Mucosa of descending colon (tissue), 3 donors: ENCODE results near the gene RASAL1. TPM values are rescaled to one million over a fixed set of nuclear protein-coding genes. Genes with fewer than 3 reads are reported as not detected.

Experiments used
- ATAC-seq: fragments of 200-7000 bp; cut with Tn5 transposase; one replicate; pipeline ENCODE4 v1.9.1; 2020; ENCODE audit warnings: mild to moderate bottlenecking, moderate library complexity
- DNase-seq, 3 donors: peaks; one replicate each; pipeline ENCODE4 v3.0.0-alpha.2; 2020
- H3K36me3 ChIP-seq: fragments of 200-600 bp; one replicate; pipeline ENCODE4 v1.8.0; 2021; ENCODE audit warnings: low read depth, mild to moderate bottlenecking
- H3K4me1 ChIP-seq: fragments of 200-600 bp; one replicate; pipeline ENCODE4 v1.8.0; 2021; ENCODE audit warnings: low read depth, mild to moderate bottlenecking
- H3K4me3 ChIP-seq: fragments of 200-600 bp; one replicate; pipeline ENCODE4 v1.8.0; 2021; ENCODE audit warnings: mild to moderate bottlenecking
- H3K9me3 ChIP-seq: fragments of 200-600 bp; one replicate; pipeline ENCODE4 v1.8.0; 2021; ENCODE audit warnings: mild to moderate bottlenecking
- CTCF ChIP-seq: fragments of 200-600 bp; IDR thresholded peaks from one replicate; pipeline ENCODE4 v1.8.0; 2022; ENCODE audit warnings: antibody characterized with exemption, mild to moderate bottlenecking
- intact Hi-C, 2 donors: fragments of 100-400 bp; cut with DNase I in 1 of 2; cut with micrococcal nuclease in 1 of 2; formaldehyde crosslinking; loops; one replicate each; pipeline versions ENCODE4 v1.11.0 to v1.11.1; 2022; cut with DNase I, micrococcal nuclease
- total RNA-seq, 3 donors: library from RNA; stranded (reverse); fragmentation: NEBNext Ultra II Directional in 2 of 3; extraction: Animal tissue kit (Norgen Biotek cat#: 25700) in 2 of 3; gene quantifications; one replicate each; pipeline versions ENCODE4 v1.2.1 to v1.2.4, GENCODE V29; 2021 to 2023
- donor health status: DM: no; HTN: no; CAD: no; lungs with moderate emphysema.
- donor health status: DM: no; HTN: no; CAD: no.
- donor health status: DM: no; HTN: yes; CAD: no.

Gene RASAL1
- total RNA-seq, 3 donors from 2014 or later: 3.3 to 7.9 (median 6.5) TPM

- peak; percentile 87 to 90 (median 88) for DNase-seq
- no peak for TF ChIP-seq CTCF
- peak; percentile 83 for ATAC-seq
- H3K4me1 ChIP-seq: peaks cover 19% of the 10 kb centered on the region
- H3K4me3 ChIP-seq: no peak overlapping the region
- no peaks in the 10 kb centered on the region for H3K9me3 ChIP-seq
- intact Hi-C loops: no loop called here
- H3K36me3 ChIP-seq: no peaks in the 10 kb centered on the region
Measured at GRCh38 chr12:113136990-113137511, 1.5 kb upstream of the RASAL1 start.

DNA sequence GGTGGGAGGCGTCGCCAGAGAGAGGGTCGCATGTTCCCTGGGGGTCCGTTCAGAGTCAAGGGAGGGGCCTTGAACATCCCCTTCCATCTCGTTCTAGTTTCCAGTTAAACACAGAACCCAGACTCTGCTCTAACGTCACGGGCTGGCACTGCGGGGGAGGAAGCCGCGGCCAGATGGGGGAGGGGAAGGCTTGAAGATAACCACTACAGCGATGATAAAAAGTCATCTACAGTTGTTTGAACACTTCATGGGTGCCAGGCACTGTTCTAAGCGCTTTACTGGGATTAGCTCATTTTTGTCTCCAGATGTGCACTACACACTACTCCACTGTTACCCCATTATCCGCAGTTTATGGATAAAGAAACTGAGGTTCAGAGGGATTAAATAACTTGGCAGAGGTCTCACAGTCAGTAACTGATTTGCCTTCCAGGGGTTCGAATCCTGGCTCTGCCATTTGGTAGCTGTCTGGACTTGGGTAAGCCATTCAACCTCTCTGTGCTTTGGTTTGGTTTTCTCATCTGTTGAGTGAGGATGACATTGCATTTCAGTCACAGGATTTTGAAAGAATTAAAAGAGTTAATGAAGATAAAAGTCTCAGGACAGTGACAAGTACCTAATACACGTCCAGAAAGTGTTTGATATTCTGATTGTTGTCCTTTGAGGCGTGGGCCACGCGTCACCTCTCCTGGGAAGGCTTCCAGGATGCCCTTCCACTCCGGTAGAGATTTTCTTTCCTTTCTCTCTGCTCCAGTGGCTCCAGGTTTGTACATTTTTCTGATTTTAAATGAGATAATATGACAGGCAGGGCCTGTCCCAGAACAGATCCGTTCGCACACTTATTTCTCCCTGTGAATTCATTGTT lies 798 bp upstream of the RASAL1 start:
- ATAC-seq (peak; percentile 55), DNase-seq (peak; percentile 73 to 75 (median 75))
- TF ChIP-seq CTCF: no peak

DNA sequence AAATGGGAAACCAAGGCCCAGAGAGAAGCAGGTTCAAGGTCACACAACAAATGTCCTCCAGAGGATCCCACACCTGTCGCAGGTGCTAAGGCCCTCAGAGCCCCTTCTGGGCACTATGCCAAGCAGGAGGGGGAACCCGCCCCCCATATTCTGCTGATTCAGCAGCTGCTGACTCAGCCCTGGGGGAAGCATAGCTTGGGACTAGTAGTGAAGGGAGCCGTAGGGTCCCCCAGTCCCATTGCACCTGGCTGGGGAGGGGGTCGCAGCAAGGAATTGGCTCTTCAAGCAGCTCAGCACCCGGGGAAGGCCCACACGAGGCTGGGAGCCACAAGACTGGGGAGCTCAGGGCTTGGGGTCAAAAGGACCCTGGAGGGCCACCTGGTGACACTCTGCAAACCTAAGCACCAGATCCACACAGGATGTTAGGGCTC lies 1.0 kb downstream of the RASAL1 start:
- Histone ChIP-seq H3K4me3 (no peak overlapping the region), H3K36me3 (no peaks in the 10 kb centered on the region), H3K9me3 (no peaks in the 10 kb centered on the region), H3K4me1 (peaks cover 14% of the 10 kb centered on the region)
- intact Hi-C loops: no loop called here
- TF ChIP-seq CTCF: no peak
- ATAC-seq (no peak), DNase-seq (peak in 1 of 3 donors; percentile 22)

More for the DNA sequence above, 798 bp upstream of the RASAL1 start:
- H3K36me3 ChIP-seq: no peaks in the 10 kb centered on the region
- H3K4me3 ChIP-seq: no peak overlapping the region
- intact Hi-C loops: no loop called here
- peaks cover 14% of the 10 kb centered on the region for H3K4me1 ChIP-seq
- H3K9me3 ChIP-seq: no peaks in the 10 kb centered on the region

- H3K4me3 ChIP-seq: no peak overlapping the region
- no peaks in the 10 kb centered on the region for H3K9me3 ChIP-seq
- DNase-seq (no peak), ATAC-seq (no peak)
- peaks cover 14% of the 10 kb centered on the region for H3K4me1 ChIP-seq
- H3K36me3 ChIP-seq: no peaks in the 10 kb centered on the region
- TF ChIP-seq CTCF: no peak
- intact Hi-C loops: no loop called here
Measured at GRCh38 chr12:113134071-113134470, 1.5 kb downstream of the RASAL1 start.

GRCh38 chr12:113133666-113134065 lies 1.9 kb downstream of the RASAL1 start:
- Histone ChIP-seq H3K4me1 (peaks cover 14% of the 10 kb centered on the region), H3K4me3 (no peak overlapping the region), H3K36me3 (no peaks in the 10 kb centered on the region), H3K9me3 (no peaks in the 10 kb centered on the region)
- DNase-seq: no peak
- intact Hi-C loops: no loop called here
- ATAC-seq: no peak
- no peak for TF ChIP-seq CTCF
